Large intestine (tissue), 12 donors: Measurements from ENCODE around the gene TRUB1. TPM values are rescaled to one million over a fixed set of nuclear protein-coding genes. Genes with fewer than 3 reads are reported as not detected.
A peak's percentile ranks its signal among the peaks of the same experiment; 100 is the strongest.
"Not testable (repeated sequence)": the region's sequence is repeated elsewhere in the genome, so short reads cannot be mapped to it uniquely, and the experiment has no call there.

Source experiments
- DNase-seq, 2 donors: peaks; one replicate each; pipeline versions ENCODE4 v3.0.0 to v3.0.0-alpha.2; 2013
- H3K27ac ChIP-seq: one replicate; pipeline ENCODE4 v1.5.1; 2013; ENCODE audit warnings: low read length
- H3K27me3 ChIP-seq: 2 replicates; pipeline ENCODE4 v1.6.1; 2013; ENCODE audit warnings: low read length; ENCODE audit not compliant: control insufficient read depth, insufficient read depth
- H3K36me3 ChIP-seq: 2 replicates; pipeline ENCODE4 v1.6.1; 2013; ENCODE audit warnings: low read length; ENCODE audit not compliant: control insufficient read depth, insufficient read depth
- H3K4me1 ChIP-seq: one replicate; pipeline ENCODE4 v1.6.1; 2013; ENCODE audit warnings: low read length; ENCODE audit not compliant: control insufficient read depth, insufficient read depth
- H3K4me3 ChIP-seq: one replicate; pipeline ENCODE4 v1.5.1; 2013; ENCODE audit warnings: low read length
- H3K9me3 ChIP-seq: one replicate; pipeline ENCODE4 v1.6.1; 2013; ENCODE audit warnings: mild to moderate bottlenecking, low read depth, low read length, moderate library complexity; ENCODE audit not compliant: control insufficient read depth
- WGBS: methylation state at CpG from one replicate; pipeline ENCODE4 v1.1.5; 2013; ENCODE audit warnings: low lambda C conversion rate; ENCODE audit not compliant: insufficient coverage; 5-methylcytosine and 5-hydroxymethylcytosine counted together
- long read RNA-seq, 11 donors: transcript quantifications; one replicate each; lab custom pipeline, GENCODE V29; 2026
- polyA plus RNA-seq: library from polyadenylated mRNA; unstranded; fragments of 120-200 nt; gene quantifications from one replicate; pipeline ENCODE4 v1.2.1, GENCODE V29; 2013

TRUB1 gene
- 20.6 TPM for polyA plus RNA-seq
- long read RNA-seq, donor 1, partial matches to known transcripts, result 0 of 4 reads
- long read RNA-seq, donor 1, other reads (novel, unspliced or antisense), result 0 of 4 reads
- long read RNA-seq, donor 2, transcript TRUB1-201 (8 exons, 3,408 nt), result major isoform, 9 of 9 reads
- long read RNA-seq, donor 2, partial matches to known transcripts, result 0 of 9 reads
- long read RNA-seq, donor 2, other reads (novel, unspliced or antisense), result 0 of 9 reads
- long read RNA-seq, donor 3, result 0 reads
- long read RNA-seq, donor 4, partial matches to known transcripts, result 0 of 1 reads
- long read RNA-seq, donor 4, other reads (novel, unspliced or antisense), result 0 of 1 reads
- long read RNA-seq, donor 5, transcript TRUB1-201 (8 exons, 3,408 nt), result major isoform, 7 of 8 reads
- long read RNA-seq, donor 5, partial matches to known transcripts, result 0 of 8 reads
- long read RNA-seq, donor 5, other reads (novel, unspliced or antisense), result 0 of 8 reads
- long read RNA-seq, donor 6, transcript TRUB1-201 (8 exons, 3,408 nt), result major isoform, 9 of 9 reads
- long read RNA-seq, donor 6, partial matches to known transcripts, result 0 of 9 reads
- long read RNA-seq, donor 6, other reads (novel, unspliced or antisense), result 0 of 9 reads
- long read RNA-seq, donor 7, partial matches to known transcripts, result 0 of 3 reads
- long read RNA-seq, donor 7, other reads (novel, unspliced or antisense), result 0 of 3 reads
- long read RNA-seq, donor 8, transcript TRUB1-201 (8 exons, 3,408 nt), result major isoform, 10 of 11 reads
- long read RNA-seq, donor 8, partial matches to known transcripts, result 0 of 11 reads
- long read RNA-seq, donor 8, other reads (novel, unspliced or antisense), result 0 of 11 reads
- long read RNA-seq, donor 9, partial matches to known transcripts, result 0 of 6 reads
- long read RNA-seq, donor 9, other reads (novel, unspliced or antisense), result 0 of 6 reads
- long read RNA-seq, donor 10, transcript TRUB1-201 (8 exons, 3,408 nt), result major isoform, 6 of 6 reads
- long read RNA-seq, donor 10, partial matches to known transcripts, result 0 of 6 reads
- long read RNA-seq, donor 10, other reads (novel, unspliced or antisense), result 0 of 6 reads
- long read RNA-seq, donor 11, partial matches to known transcripts, result 0 of 3 reads
- long read RNA-seq, donor 11, other reads (novel, unspliced or antisense), result 0 of 3 reads

GRCh38 chr10:114937962-114938855 is at the start of gene TRUB1:
Gene TRUB1 (plus strand): TSS chr10:114938195. CDS start chr10:114938254, 59 bp downstream.
- peak within 1 kb of the TSS; percentile 89 for H3K4me3 ChIP-seq
- DNase-seq, result peak; percentile 94 to 95
- no CpG with 5 or more reads among the region's 46 CpGs for WGBS
- peaks cover 12% of the 10 kb centered on the region for H3K36me3 ChIP-seq
- peaks cover 3% of the 10 kb centered on the region for H3K4me1 ChIP-seq
- peak within 1 kb of the TSS; percentile 58 for H3K27ac ChIP-seq
- no peaks in the 10 kb centered on the region for H3K27me3 ChIP-seq
- no peaks in the 10 kb centered on the region for H3K9me3 ChIP-seq

GRCh38 chr10:114893251-114893650 is 44.7 kb upstream of the TRUB1 start:
- Histone ChIP-seq H3K4me3 (no peak overlapping the region), H3K27ac (no peak overlapping the region), H3K9me3 (no peaks in the 10 kb centered on the region), H3K27me3 (no peaks in the 10 kb centered on the region), H3K4me1 (no peaks in the 10 kb centered on the region), H3K36me3 (no peaks in the 10 kb centered on the region)
- no peak for DNase-seq
- WGBS, result 100% methylated on average over 1 of the region's 5 CpGs

GRCh38 chr10:114894911-114895310 is 43.1 kb upstream of the TRUB1 start:
- DNase-seq, result no peak
- no peaks in the 10 kb centered on the region for H3K36me3 ChIP-seq
- no peaks in the 10 kb centered on the region for H3K9me3 ChIP-seq
- no peak overlapping the region for H3K27ac ChIP-seq
- H3K4me3 ChIP-seq, result no peak overlapping the region
- H3K4me1 ChIP-seq, result no peaks in the 10 kb centered on the region
- no peaks in the 10 kb centered on the region for H3K27me3 ChIP-seq

- H3K36me3 ChIP-seq, DNase-seq, H3K4me1 ChIP-seq, H3K4me3 ChIP-seq, H3K27ac ChIP-seq, H3K27me3 ChIP-seq, H3K9me3 ChIP-seq: not testable (repeated sequence)
- 86% methylated on average over 4 of the region's 6 CpGs for WGBS
These were observed 41.0 kb upstream of the TRUB1 start for GRCh38 chr10:114897011-114897410.

GRCh38 chr10:114897593-114897992 is 40.4 kb upstream of the TRUB1 start:
- H3K4me3 ChIP-seq, result no peak overlapping the region
- no peaks in the 10 kb centered on the region for H3K9me3 ChIP-seq
- H3K4me1 ChIP-seq, result no peaks in the 10 kb centered on the region
- no peak overlapping the region for H3K27ac ChIP-seq
- DNase-seq, result no peak
- no CpG with 5 or more reads among the region's 3 CpGs for WGBS
- H3K27me3 ChIP-seq, result no peaks in the 10 kb centered on the region
- H3K36me3 ChIP-seq, result no peaks in the 10 kb centered on the region

- Histone ChIP-seq H3K27ac (no peak overlapping the region), H3K9me3 (no peaks in the 10 kb centered on the region), H3K4me3 (no peak overlapping the region), H3K4me1 (no peaks in the 10 kb centered on the region), H3K27me3 (no peaks in the 10 kb centered on the region), H3K36me3 (no peaks in the 10 kb centered on the region)
- WGBS, result no CpG with 5 or more reads among the region's 2 CpGs
- DNase-seq, result no peak
These were observed 38.0 kb upstream of the TRUB1 start for GRCh38 chr10:114899982-114900381.

- Histone ChIP-seq H3K36me3 (no peaks in the 10 kb centered on the region), H3K9me3 (no peaks in the 10 kb centered on the region), H3K27me3 (no peaks in the 10 kb centered on the region), H3K27ac (no peak overlapping the region), H3K4me3 (no peak overlapping the region), H3K4me1 (no peaks in the 10 kb centered on the region)
- no CpG with 5 or more reads among the region's 12 CpGs for WGBS
- no peak for DNase-seq
These were observed 37.3 kb upstream of the TRUB1 start for GRCh38 chr10:114900658-114901057.

GRCh38 chr10:114902151-114902550 is 35.8 kb upstream of the TRUB1 start:
- no CpG with 5 or more reads among the region's 1 CpG for WGBS
- Histone ChIP-seq H3K4me1 (no peaks in the 10 kb centered on the region), H3K9me3 (no peaks in the 10 kb centered on the region), H3K27me3 (no peaks in the 10 kb centered on the region), H3K4me3 (no peak overlapping the region), H3K27ac (no peak overlapping the region), H3K36me3 (no peaks in the 10 kb centered on the region)
- no peak for DNase-seq

GRCh38 chr10:114905450-114905849 is 32.5 kb upstream of the TRUB1 start:
- no peaks in the 10 kb centered on the region for H3K4me1 ChIP-seq
- no peaks in the 10 kb centered on the region for H3K36me3 ChIP-seq
- no peaks in the 10 kb centered on the region for H3K27me3 ChIP-seq
- no peak for DNase-seq
- H3K27ac ChIP-seq, result no peak overlapping the region
- no peak overlapping the region for H3K4me3 ChIP-seq
- no peaks in the 10 kb centered on the region for H3K9me3 ChIP-seq

GRCh38 chr10:114906981-114907380 is 31.0 kb upstream of the TRUB1 start:
- Histone ChIP-seq H3K27me3 (no peaks in the 10 kb centered on the region), H3K27ac (no peak overlapping the region), H3K4me1 (no peaks in the 10 kb centered on the region), H3K4me3 (no peak overlapping the region), H3K36me3 (no peaks in the 10 kb centered on the region), H3K9me3 (no peaks in the 10 kb centered on the region)
- no CpG with 5 or more reads among the region's 3 CpGs for WGBS
- DNase-seq, result no peak
